Adrenal gland (tissue), 5 donors: Measurements from ENCODE around the gene STYXL2.

Experiments used
- CTCF ChIP-seq, 6 experiments: fragments of 450-650 bp in 4 of 6; fragments of 200-600 bp in 2 of 6; sonication (generic) in 1 of 6; IDR thresholded peaks; 1 replicate in 5 of 6; 2 replicates in 1 of 6; pipeline versions ENCODE4 v1.5.1 to v1.8.0; 2016 to 2021; ENCODE audit warnings: antibody characterized with exemption in 6 of 6, mild to moderate bottlenecking in 2 of 6, moderate library complexity in 1 of 6
- POLR2A ChIP-seq, 2 donors: fragments of 450-650 bp; IDR thresholded peaks; one replicate each; pipeline ENCODE4 v1.6.1; 2017; ENCODE audit warnings: antibody characterized with exemption in 2 of 2, mild to moderate bottlenecking in 2 of 2, moderate library complexity in 1 of 2
- donor health status: DM: no; HTN: no; CAD: no.

- no peak for TF ChIP-seq CTCF (IDR thresholded peaks at IDR 0.05)
- no peak for TF ChIP-seq POLR2A (IDR thresholded peaks at IDR 0.05)
These were observed 32.9 kb downstream of the STYXL2 start for GRCh38 chr1:167126811-167127210.
